Retinal pigment epithelial cell (primary cell): ENCODE data around the gene CALM1.

ENCODE experiments used
- DNase-seq: peaks from one replicate; pipeline ENCODE4 v3.0.0-alpha.2; 2010; ENCODE audit warnings: low read depth
- H3K4me3 ChIP-seq: 2 replicates; pipeline ENCODE4 v1.5.1; 2011; ENCODE audit warnings: mild to moderate bottlenecking, low read length, control low read depth, moderate library complexity
- CTCF ChIP-seq: conservative IDR thresholded peaks from 2 replicates; pipeline ENCODE4 v1.5.1; 2011; ENCODE audit warnings: low read depth, low read length, control low read depth, inconsistent platforms

The CALM1 gene

GRCh38 chr14:90443161-90444076 lies 46.6 kb downstream of the CALM1 start:
- no peak for DNase-seq
- no peak for TF ChIP-seq CTCF
- H3K4me3 ChIP-seq: no peak overlapping the region

- no peak for DNase-seq
- H3K4me3 ChIP-seq: no peak overlapping the region
- TF ChIP-seq CTCF: no peak
Measured at GRCh38 chr14:90444077-90444696, 47.4 kb downstream of the CALM1 start.

GRCh38 chr14:90445011-90445410 lies 48.2 kb downstream of the CALM1 start:
- DNase-seq: no peak
- H3K4me3 ChIP-seq: no peak overlapping the region
- TF ChIP-seq CTCF: no peak

- H3K4me3 ChIP-seq: no peak overlapping the region
- no peak for DNase-seq
- TF ChIP-seq CTCF: no peak
Measured at GRCh38 chr14:90446405-90446804, 49.6 kb downstream of the CALM1 start.

GRCh38 chr14:90447720-90448497 lies 51.1 kb downstream of the CALM1 start:
- H3K4me3 ChIP-seq: no peak overlapping the region
- no peak for TF ChIP-seq CTCF
- no peak for DNase-seq

GRCh38 chr14:90449411-90449810 lies 52.6 kb downstream of the CALM1 start:
- TF ChIP-seq CTCF: no peak
- H3K4me3 ChIP-seq: no peak overlapping the region
- DNase-seq: no peak
